ENCODE data around the gene CACNA1C. TPM values are rescaled to one million over a fixed set of nuclear protein-coding genes. Genes with fewer than 3 reads are reported as not detected.

The CACNA1C gene
- total RNA-seq, 6 donors from 2014 or later, result 5.2 to 45.1 (median 8.8) TPM

DNA sequence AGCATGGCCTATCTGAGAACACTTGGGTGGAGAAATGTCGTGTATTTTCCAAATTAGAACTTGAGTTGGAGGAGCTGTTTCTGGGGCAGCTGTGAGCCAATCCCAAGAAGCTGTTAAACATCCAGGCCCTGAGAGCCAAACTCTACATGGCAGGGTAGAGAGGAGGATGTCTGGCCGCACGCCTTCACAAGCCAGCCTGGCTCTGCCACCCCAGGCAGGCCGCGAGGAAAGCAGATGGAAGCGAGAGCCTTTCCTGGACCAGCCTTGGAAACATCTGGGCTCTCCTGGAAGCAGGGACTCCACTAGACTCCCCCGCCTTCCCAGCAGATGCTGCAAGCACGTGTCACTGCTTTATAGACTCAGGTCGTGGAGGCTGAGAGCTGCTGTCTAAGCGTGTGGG lies 429.2 kb downstream of the CACNA1C start:
- no peaks in the 10 kb centered on the region for H3K4me1 ChIP-seq
- no peak for TF ChIP-seq POLR2A (IDR thresholded peaks at IDR 0.05)
- TF ChIP-seq EP300 (IDR thresholded peaks at IDR 0.05), result no peak
- TF ChIP-seq, protein P1, sequence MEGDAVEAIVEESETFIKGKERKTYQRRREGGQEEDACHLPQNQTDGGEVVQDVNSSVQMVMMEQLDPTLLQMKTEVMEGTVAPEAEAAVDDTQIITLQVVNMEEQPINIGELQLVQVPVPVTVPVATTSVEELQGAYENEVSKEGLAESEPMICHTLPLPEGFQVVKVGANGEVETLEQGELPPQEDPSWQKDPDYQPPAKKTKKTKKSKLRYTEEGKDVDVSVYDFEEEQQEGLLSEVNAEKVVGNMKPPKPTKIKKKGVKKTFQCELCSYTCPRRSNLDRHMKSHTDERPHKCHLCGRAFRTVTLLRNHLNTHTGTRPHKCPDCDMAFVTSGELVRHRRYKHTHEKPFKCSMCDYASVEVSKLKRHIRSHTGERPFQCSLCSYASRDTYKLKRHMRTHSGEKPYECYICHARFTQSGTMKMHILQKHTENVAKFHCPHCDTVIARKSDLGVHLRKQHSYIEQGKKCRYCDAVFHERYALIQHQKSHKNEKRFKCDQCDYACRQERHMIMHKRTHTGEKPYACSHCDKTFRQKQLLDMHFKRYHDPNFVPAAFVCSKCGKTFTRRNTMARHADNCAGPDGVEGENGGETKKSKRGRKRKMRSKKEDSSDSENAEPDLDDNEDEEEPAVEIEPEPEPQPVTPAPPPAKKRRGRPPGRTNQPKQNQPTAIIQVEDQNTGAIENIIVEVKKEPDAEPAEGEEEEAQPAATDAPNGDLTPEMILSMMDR (IDR thresholded peaks at IDR 0.05), result no peak
- TF ChIP-seq POLR2AphosphoS5 (IDR thresholded peaks at IDR 0.05), result no peak
- no peak for ATAC-seq (ENCODE audit: low FRiP score in 2 of 2)
- H3K9me3 ChIP-seq, result no peaks in the 10 kb centered on the region
- H3K36me3 ChIP-seq, result no peaks in the 10 kb centered on the region
- no peak overlapping the region for H3K27ac ChIP-seq
- no peak overlapping the region for H3K4me3 ChIP-seq
- no peaks in the 10 kb centered on the region for H3K27me3 ChIP-seq
- 54 to 90% methylated on average over 3 to 8 of the region's 10 CpGs for WGBS, 2 donors
- peak in 1 of 2 donors; percentile 44 for DNase-seq

DNA sequence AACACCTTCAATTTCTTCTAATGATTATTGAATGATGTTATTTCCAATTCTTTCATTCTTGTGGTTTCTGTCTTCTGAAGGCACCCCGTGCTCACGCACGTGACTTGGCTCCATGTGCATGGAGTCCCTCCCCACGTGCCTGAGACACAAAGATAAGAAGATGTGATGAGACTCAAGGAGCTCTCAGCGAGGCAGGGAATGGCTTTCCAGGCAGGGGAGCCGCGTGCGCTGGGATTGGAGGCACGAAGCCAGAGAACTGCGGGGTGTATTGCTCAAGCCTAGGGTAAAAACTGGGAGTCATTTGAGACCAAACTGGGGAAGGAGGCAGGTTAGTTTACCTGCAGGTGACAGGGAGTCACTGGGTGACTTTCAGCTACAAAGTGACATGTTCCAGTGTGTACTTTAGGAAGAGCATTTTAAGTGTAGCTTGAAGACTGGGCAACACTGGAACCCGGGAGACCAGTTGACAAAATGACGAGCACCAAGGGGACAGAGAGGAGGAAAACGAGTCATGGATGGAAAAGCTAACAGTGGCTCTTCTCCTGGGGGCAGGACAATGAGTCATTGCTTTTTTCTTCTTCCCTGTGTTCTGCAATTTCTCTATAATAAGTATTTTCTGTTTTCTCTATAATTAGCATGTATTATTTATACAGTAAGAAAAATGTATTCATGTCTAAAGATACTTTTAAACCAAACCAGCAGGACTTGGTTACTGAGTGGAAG lies 430.3 kb downstream of the CACNA1C start:
- Histone ChIP-seq H3K9me3 (no peaks in the 10 kb centered on the region), H3K36me3 (no peaks in the 10 kb centered on the region), H3K27me3 (no peaks in the 10 kb centered on the region), H3K27ac (no peak overlapping the region), H3K4me1 (no peaks in the 10 kb centered on the region), H3K4me3 (no peak overlapping the region)
- WGBS, 2 donors, result 68 to 70% methylated on average over 13 of the region's 13 CpGs
- ATAC-seq (ENCODE audit: low FRiP score in 2 of 2), result no peak
- peak in 1 of 2 donors; percentile 43 for DNase-seq
- TF ChIP-seq, protein P1 (IDR thresholded peaks at IDR 0.05), result no peak
- TF ChIP-seq EP300 (IDR thresholded peaks at IDR 0.05), result no peak
- TF ChIP-seq POLR2A (IDR thresholded peaks at IDR 0.05), result no peak
- no peak for TF ChIP-seq POLR2AphosphoS5 (IDR thresholded peaks at IDR 0.05)

DNA sequence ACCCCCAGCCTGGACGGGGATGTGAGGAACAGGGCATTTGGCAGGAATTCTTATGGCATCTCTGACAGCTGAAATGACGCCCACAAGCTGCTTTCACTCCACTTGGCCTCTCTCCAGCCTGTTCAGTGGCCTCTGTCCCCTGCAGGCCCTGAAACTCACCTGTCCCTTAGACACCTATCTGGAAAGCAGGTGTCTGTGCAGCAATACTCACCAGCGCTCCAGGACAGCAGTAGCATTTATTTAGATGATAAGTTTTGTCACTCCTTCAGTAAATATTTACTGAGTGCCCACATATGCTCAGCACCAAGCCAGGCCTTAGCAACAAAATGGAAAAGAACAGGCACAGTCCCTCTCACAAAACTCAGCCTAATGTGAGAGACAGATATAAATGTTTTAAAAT lies 430.9 kb downstream of the CACNA1C start:
- TF ChIP-seq POLR2A (IDR thresholded peaks at IDR 0.05) (no peak), EP300 (IDR thresholded peaks at IDR 0.05) (no peak), POLR2AphosphoS5 (IDR thresholded peaks at IDR 0.05) (no peak)
- TF ChIP-seq, protein P1 (IDR thresholded peaks at IDR 0.05), result no peak
- Histone ChIP-seq H3K27me3 (no peaks in the 10 kb centered on the region), H3K4me1 (no peaks in the 10 kb centered on the region), H3K27ac (no peak overlapping the region), H3K4me3 (no peak overlapping the region), H3K36me3 (no peaks in the 10 kb centered on the region), H3K9me3 (no peaks in the 10 kb centered on the region)
- DNase-seq (no peak), ATAC-seq (ENCODE audit: low FRiP score in 2 of 2) (no peak)
- WGBS, 2 donors, result 85 to 91% methylated on average over 3 of the region's 3 CpGs

DNA sequence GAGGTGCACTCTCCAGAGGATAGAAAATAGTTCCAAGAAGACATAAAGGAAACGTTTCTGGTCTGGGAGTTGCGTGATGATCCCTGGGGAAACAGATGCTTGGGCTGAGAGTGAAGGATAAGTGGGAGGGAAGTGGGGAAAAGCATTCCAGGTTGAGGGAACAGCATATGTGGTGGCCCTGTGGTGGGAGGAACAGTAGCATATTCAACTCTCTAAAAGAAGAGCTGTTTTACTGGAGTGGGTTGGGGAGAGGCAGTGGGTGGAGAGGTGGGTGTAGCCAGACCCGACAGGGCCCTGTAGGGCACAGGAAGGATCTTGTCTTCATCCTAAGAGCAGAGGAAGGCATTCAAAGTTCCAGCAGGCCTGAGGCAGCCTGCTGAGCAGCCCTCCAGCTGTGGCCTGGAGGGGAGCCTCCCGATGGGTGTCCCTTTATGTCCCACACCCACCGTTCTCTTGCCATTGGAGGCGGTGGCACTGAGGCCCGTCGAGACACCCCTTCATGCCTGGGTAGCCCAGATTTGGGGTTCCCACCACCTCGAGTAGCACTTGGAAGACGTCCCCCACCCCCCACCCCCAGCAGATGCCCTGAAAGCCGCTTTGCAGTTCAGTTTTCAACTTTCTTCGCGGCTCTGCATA lies 431.5 kb downstream of the CACNA1C start:
- ATAC-seq (ENCODE audit: low FRiP score in 2 of 2), result no peak
- no peak for TF ChIP-seq POLR2AphosphoS5 (IDR thresholded peaks at IDR 0.05)
- TF ChIP-seq, protein P1 (IDR thresholded peaks at IDR 0.05), result no peak
- TF ChIP-seq EP300 (IDR thresholded peaks at IDR 0.05), result no peak
- 75 to 85% methylated on average over 12 to 13 of the region's 13 CpGs for WGBS, 2 donors

More for the DNA sequence above, 431.5 kb downstream of the CACNA1C start:
- H3K27me3 ChIP-seq, result no peaks in the 10 kb centered on the region
- no peak for DNase-seq
- H3K36me3 ChIP-seq, result no peaks in the 10 kb centered on the region
- H3K4me3 ChIP-seq, result no peak overlapping the region
- H3K9me3 ChIP-seq, result no peaks in the 10 kb centered on the region
- H3K27ac ChIP-seq, result no peak overlapping the region
- no peaks in the 10 kb centered on the region for H3K4me1 ChIP-seq

All from upper lobe of left lung (tissue), 6 donors.